Stimulated activated CD8-positive, alpha-beta memory T cell treated with anti-CD3 and anti-CD28 coated beads, Interleukin-12 subunit alpha, Interleukin-12 subunit beta, amount 100 ng/mL, for 4 hours (primary cell): Measurements from ENCODE around the gene UBE2J2.
"Not testable (repeated sequence)": the region's sequence is repeated elsewhere in the genome, so short reads cannot be mapped to it uniquely, and the experiment has no call there.

Experiments
- DNase-seq: peaks from one replicate; pipeline ENCODE4 v3.0.0-alpha.2; 2020; ENCODE audit warnings: low read depth

Gene UBE2J2

GRCh38 chr1:1273512-1274298 is at the start of gene UBE2J2:
Gene UBE2J2 (minus strand): TSS chr1:1273854. CDS start chr1:1267992, 5,862 bp downstream.
- peak; percentile 88 for DNase-seq

- no peak for DNase-seq
Observed at GRCh38 chr1:1322952-1323351, 49.3 kb upstream of the UBE2J2 start.

- no peak for DNase-seq
Observed at GRCh38 chr1:1322418-1322817, 48.8 kb upstream of the UBE2J2 start.

- no peak for DNase-seq
Observed at GRCh38 chr1:1321477-1321876, 47.8 kb upstream of the UBE2J2 start.

GRCh38 chr1:1320666-1321448 is 47.2 kb upstream of the UBE2J2 start:
- DNase-seq = no peak

- no peak for DNase-seq
Observed at GRCh38 chr1:1319646-1319941, 45.9 kb upstream of the UBE2J2 start.

GRCh38 chr1:1318777-1319645 is 45.4 kb upstream of the UBE2J2 start:
- DNase-seq = no peak

- DNase-seq = no peak
Observed at GRCh38 chr1:1318131-1318652, 44.5 kb upstream of the UBE2J2 start.

GRCh38 chr1:1317420-1317819 is 43.8 kb upstream of the UBE2J2 start:
- no peak for DNase-seq

- DNase-seq = not testable (repeated sequence)
Observed at GRCh38 chr1:1316199-1316598, 42.5 kb upstream of the UBE2J2 start.

GRCh38 chr1:1315435-1315954 is 41.8 kb upstream of the UBE2J2 start:
- DNase-seq = no peak

- DNase-seq = no peak
Observed at GRCh38 chr1:1314678-1315335, 41.2 kb upstream of the UBE2J2 start.

- no peak for DNase-seq
Observed at GRCh38 chr1:1314237-1314586, 40.6 kb upstream of the UBE2J2 start.

GRCh38 chr1:1313500-1314236 is 40.0 kb upstream of the UBE2J2 start:
- no peak for DNase-seq

GRCh38 chr1:1312450-1313314 is 39.0 kb upstream of the UBE2J2 start:
- DNase-seq = no peak

- no peak for DNase-seq
Observed at GRCh38 chr1:1311107-1312104, 37.8 kb upstream of the UBE2J2 start.

- no peak for DNase-seq
Observed at GRCh38 chr1:1310476-1311053, 36.9 kb upstream of the UBE2J2 start.

- no peak for DNase-seq
Observed at GRCh38 chr1:1310109-1310385, 36.4 kb upstream of the UBE2J2 start.
